Activated naive CD8-positive, alpha-beta T cell treated with anti-CD3 and anti-CD28 coated beads, Interleukin-2, amount 50 U/mL, for 24 hours (primary cell): Measurements from ENCODE around the gene STAT5B.
A peak's percentile ranks its signal among the peaks of the same experiment; 100 is the strongest.
"Not testable (repeated sequence)": the region's sequence is repeated elsewhere in the genome, so short reads cannot be mapped to it uniquely, and the experiment has no call there.

Experiments
- ATAC-seq: fragments of 150-1000 bp; cut with Tn5 transposase; one replicate; pipeline ENCODE4 v1.10.0; 2021
- DNase-seq: peaks from one replicate; pipeline ENCODE4 v3.0.0; 2021
- H3K27ac Mint-ChIP-seq: one replicate; pipeline ENCODE4 v1.8.0; 2021; ENCODE audit warnings: mild to moderate bottlenecking, mixed read lengths
- H3K27me3 Mint-ChIP-seq: one replicate; pipeline ENCODE4 v1.8.0; 2021; ENCODE audit warnings: mixed read lengths
- H3K36me3 Mint-ChIP-seq: one replicate; pipeline ENCODE4 v1.8.0; 2021; ENCODE audit warnings: low read depth, mixed read lengths
- H3K4me1 Mint-ChIP-seq: one replicate; pipeline ENCODE4 v1.8.0; 2021; ENCODE audit warnings: mixed read lengths
- H3K4me3 Mint-ChIP-seq: one replicate; pipeline ENCODE4 v1.8.0; 2021; ENCODE audit warnings: mild to moderate bottlenecking, moderate library complexity, mixed read lengths
- H3K9me3 Mint-ChIP-seq: one replicate; pipeline ENCODE4 v1.8.0; 2021; ENCODE audit warnings: mixed read lengths

Gene STAT5B

GRCh38 chr17:42249681-42250446 lies 26.3 kb downstream of the STAT5B start:
- H3K36me3 Mint-ChIP-seq = peaks cover 3% of the 10 kb centered on the region
- peak overlapping the region; percentile 98 for H3K27ac Mint-ChIP-seq
- H3K27me3 Mint-ChIP-seq = no peaks in the 10 kb centered on the region
- peak overlapping the region; percentile 86 for H3K4me3 Mint-ChIP-seq
- H3K4me1 Mint-ChIP-seq = peaks cover 77% of the 10 kb centered on the region
- H3K9me3 Mint-ChIP-seq = no peaks in the 10 kb centered on the region
- ATAC-seq (peak; percentile 67), DNase-seq (peak; percentile 26)

GRCh38 chr17:42248351-42249179 lies 27.6 kb downstream of the STAT5B start:
- Mint-ChIP-seq H3K27me3 (no peaks in the 10 kb centered on the region), H3K4me3 (peak overlapping the region; percentile 86), H3K9me3 (no peaks in the 10 kb centered on the region), H3K36me3 (peaks cover 5% of the 10 kb centered on the region), H3K27ac (peak overlapping the region; percentile 98), H3K4me1 (peaks cover 76% of the 10 kb centered on the region)
- DNase-seq = peak; percentile 67
- peak; percentile 90 for ATAC-seq

GRCh38 chr17:42247734-42248133 lies 28.5 kb downstream of the STAT5B start:
- H3K9me3 Mint-ChIP-seq = no peaks in the 10 kb centered on the region
- H3K27ac Mint-ChIP-seq = peak overlapping the region; percentile 98
- peak overlapping the region; percentile 86 for H3K4me3 Mint-ChIP-seq
- DNase-seq = no peak
- ATAC-seq = no peak
- H3K27me3 Mint-ChIP-seq = no peaks in the 10 kb centered on the region
- peaks cover 70% of the 10 kb centered on the region for H3K4me1 Mint-ChIP-seq
- H3K36me3 Mint-ChIP-seq = peaks cover 5% of the 10 kb centered on the region

- H3K9me3 Mint-ChIP-seq = no peaks in the 10 kb centered on the region
- ATAC-seq (no peak), DNase-seq (no peak)
- no peaks in the 10 kb centered on the region for H3K27me3 Mint-ChIP-seq
- peak overlapping the region; percentile 30 for H3K4me3 Mint-ChIP-seq
- H3K36me3 Mint-ChIP-seq = peaks cover 5% of the 10 kb centered on the region
- H3K27ac Mint-ChIP-seq = peak overlapping the region; percentile 98
- H3K4me1 Mint-ChIP-seq = peaks cover 64% of the 10 kb centered on the region
Observed at GRCh38 chr17:42246515-42246914, 29.7 kb downstream of the STAT5B start.

DNA sequence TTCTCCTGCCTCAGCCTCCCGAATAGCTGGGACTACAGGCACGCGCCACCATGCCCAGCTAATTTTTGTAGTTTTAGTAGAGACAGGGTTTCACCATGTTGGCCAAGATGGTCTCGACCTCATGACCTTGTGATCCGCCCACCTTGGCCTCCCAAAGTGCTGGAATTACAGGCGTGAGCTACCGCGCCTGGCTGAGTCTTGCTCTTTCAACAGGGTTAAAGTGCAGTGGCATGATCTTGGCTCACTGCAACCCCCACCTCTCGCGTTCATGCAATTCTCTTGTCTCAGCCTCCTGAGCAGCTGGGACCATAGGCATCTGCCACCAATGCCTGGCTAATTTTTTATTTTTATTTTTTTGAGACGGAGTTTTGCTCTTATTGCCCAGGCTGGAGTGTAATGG lies 31.0 kb downstream of the STAT5B start:
- H3K36me3 Mint-ChIP-seq, ATAC-seq, H3K27me3 Mint-ChIP-seq, DNase-seq, H3K9me3 Mint-ChIP-seq, H3K27ac Mint-ChIP-seq, H3K4me3 Mint-ChIP-seq: not testable (repeated sequence)
- peaks cover 58% of the 10 kb centered on the region for H3K4me1 Mint-ChIP-seq

DNA sequence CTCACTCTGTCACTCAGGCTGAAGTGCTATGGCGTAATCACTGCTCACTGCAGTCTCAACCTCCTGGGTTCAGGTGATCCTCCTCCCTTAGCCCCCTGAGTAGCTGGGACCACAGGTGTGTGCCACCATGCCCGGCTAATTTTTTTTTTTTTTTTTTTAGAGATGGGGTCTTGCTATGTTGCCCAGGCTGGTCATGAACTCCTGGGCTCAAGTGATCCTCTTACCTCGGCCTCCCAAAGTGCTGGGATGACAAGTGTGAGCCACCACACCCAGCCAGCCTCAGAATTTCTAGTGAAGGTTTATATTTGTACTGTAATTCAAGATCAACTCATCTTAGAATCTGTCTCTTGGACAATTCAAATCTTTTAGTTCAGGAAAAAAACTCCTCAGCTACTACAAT lies 32.1 kb downstream of the STAT5B start:
- not testable (repeated sequence) for H3K9me3 Mint-ChIP-seq, H3K27me3 Mint-ChIP-seq, H3K27ac Mint-ChIP-seq, ATAC-seq, H3K36me3 Mint-ChIP-seq, H3K4me3 Mint-ChIP-seq, DNase-seq
- H3K4me1 Mint-ChIP-seq = peaks cover 48% of the 10 kb centered on the region

DNA sequence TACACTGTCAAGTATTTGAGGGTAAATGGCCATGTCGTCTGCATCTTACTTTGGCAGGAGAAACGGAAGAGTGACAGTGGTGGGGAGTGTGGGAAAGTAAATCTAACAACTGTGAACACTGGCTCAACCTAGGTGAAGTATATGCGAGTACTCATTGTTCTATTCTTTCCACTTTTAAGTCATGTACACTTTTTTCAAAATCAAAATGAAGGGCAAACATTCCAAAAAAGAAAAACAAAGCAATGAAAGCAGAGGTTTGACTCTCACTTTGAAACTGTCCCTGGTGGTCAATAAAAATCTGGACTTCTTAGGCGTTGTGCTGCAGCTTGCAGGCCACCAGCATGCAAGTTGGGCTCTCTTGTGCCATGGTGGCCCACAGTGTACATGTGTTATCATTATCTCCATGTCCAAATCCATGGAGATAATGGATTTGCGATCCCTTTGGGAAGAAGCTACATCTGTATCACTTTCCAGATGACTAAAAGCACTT lies 32.7 kb downstream of the STAT5B start:
- Mint-ChIP-seq H3K27ac (no peak overlapping the region), H3K9me3 (no peaks in the 10 kb centered on the region), H3K27me3 (no peaks in the 10 kb centered on the region), H3K4me3 (no peak overlapping the region), H3K36me3 (peaks cover 6% of the 10 kb centered on the region), H3K4me1 (peaks cover 42% of the 10 kb centered on the region)
- no peak for DNase-seq
- ATAC-seq = no peak

- Mint-ChIP-seq H3K27ac (no peak overlapping the region), H3K4me1 (peaks cover 26% of the 10 kb centered on the region), H3K9me3 (no peaks in the 10 kb centered on the region), H3K4me3 (no peak overlapping the region), H3K36me3 (peaks cover 4% of the 10 kb centered on the region), H3K27me3 (no peaks in the 10 kb centered on the region)
- DNase-seq = no peak
- no peak for ATAC-seq
Observed at GRCh38 chr17:42241871-42242270, 34.3 kb downstream of the STAT5B start.

DNA sequence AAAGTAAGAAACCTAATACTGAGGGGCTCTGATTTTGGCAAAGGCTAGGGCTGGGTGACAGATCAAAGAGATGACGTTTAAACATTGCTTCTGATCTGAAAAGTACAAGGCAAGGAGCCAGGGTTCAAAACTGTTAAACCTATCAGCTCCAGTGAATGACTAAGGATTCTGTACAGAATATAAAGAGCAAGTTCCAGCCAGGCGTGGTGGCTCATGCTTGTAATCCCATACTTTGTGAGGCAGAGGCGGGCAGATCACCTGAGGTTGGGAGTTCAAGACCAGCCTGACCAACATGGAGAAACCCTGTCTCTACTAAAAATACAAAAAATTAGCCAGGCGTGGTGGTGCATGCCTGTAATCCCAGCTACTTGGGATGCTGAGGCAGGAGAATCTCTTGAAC lies 35.3 kb downstream of the STAT5B start:
- not testable (repeated sequence) for DNase-seq, H3K36me3 Mint-ChIP-seq, H3K27ac Mint-ChIP-seq, ATAC-seq, H3K27me3 Mint-ChIP-seq, H3K4me3 Mint-ChIP-seq, H3K9me3 Mint-ChIP-seq
- H3K4me1 Mint-ChIP-seq = peaks cover 23% of the 10 kb centered on the region

DNA sequence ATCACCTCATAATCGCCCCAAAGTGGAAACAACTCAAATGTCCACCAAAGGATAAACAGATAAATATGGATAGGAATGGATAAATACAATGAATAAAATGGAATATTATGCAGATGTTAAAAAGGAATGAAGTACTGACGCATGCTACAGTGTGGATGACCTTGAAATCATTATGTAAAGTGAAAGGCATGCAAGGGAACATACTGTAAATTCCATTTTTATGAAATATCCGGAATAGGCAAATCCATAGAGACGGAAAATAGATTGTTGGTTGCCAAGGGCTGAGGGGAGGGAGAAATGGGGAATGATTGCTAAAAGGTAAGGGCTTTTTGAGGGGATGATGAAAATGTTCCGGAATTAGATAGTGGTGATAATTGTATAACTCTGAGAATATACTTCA lies 36.0 kb downstream of the STAT5B start:
- DNase-seq = no peak
- no peak for ATAC-seq
- Mint-ChIP-seq H3K4me3 (no peak overlapping the region), H3K36me3 (peaks cover 4% of the 10 kb centered on the region), H3K9me3 (no peaks in the 10 kb centered on the region), H3K4me1 (peaks cover 21% of the 10 kb centered on the region), H3K27ac (no peak overlapping the region), H3K27me3 (no peaks in the 10 kb centered on the region)

- not testable (repeated sequence) for ATAC-seq, H3K27ac Mint-ChIP-seq, H3K36me3 Mint-ChIP-seq, DNase-seq, H3K27me3 Mint-ChIP-seq, H3K4me3 Mint-ChIP-seq, H3K9me3 Mint-ChIP-seq
- peaks cover 21% of the 10 kb centered on the region for H3K4me1 Mint-ChIP-seq
Observed at GRCh38 chr17:42239576-42239975, 36.6 kb downstream of the STAT5B start.

- no peaks in the 10 kb centered on the region for H3K9me3 Mint-ChIP-seq
- no peak overlapping the region for H3K27ac Mint-ChIP-seq
- no peaks in the 10 kb centered on the region for H3K27me3 Mint-ChIP-seq
- no peak for DNase-seq
- ATAC-seq = no peak
- H3K4me1 Mint-ChIP-seq = peaks cover 15% of the 10 kb centered on the region
- H3K4me3 Mint-ChIP-seq = no peak overlapping the region
- H3K36me3 Mint-ChIP-seq = peaks cover 3% of the 10 kb centered on the region
Observed at GRCh38 chr17:42236760-42237159, 39.4 kb downstream of the STAT5B start.

DNA sequence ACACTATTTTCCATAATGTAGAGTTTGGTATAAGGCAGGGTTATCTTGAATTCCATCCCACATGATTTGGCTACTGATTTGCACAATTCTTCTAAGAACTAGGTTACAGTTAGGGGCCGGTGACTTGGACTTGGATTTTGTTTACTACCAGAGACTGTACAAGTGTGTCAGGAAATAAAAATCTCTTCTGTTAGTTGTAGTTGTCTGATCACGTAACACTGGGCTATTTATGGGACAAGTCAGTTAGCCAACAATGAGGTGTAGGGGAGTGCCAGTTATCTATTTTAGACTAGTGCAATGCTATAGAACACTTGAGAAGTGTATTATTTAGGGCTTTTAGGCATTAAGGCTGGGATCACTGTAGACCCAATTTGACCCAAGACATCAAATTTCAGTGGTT lies 42.2 kb downstream of the STAT5B start:
- Mint-ChIP-seq H3K4me1 (peaks cover 15% of the 10 kb centered on the region), H3K4me3 (no peak overlapping the region), H3K36me3 (no peaks in the 10 kb centered on the region), H3K27ac (no peak overlapping the region), H3K9me3 (no peaks in the 10 kb centered on the region), H3K27me3 (no peaks in the 10 kb centered on the region)
- no peak for DNase-seq
- ATAC-seq = no peak

DNA sequence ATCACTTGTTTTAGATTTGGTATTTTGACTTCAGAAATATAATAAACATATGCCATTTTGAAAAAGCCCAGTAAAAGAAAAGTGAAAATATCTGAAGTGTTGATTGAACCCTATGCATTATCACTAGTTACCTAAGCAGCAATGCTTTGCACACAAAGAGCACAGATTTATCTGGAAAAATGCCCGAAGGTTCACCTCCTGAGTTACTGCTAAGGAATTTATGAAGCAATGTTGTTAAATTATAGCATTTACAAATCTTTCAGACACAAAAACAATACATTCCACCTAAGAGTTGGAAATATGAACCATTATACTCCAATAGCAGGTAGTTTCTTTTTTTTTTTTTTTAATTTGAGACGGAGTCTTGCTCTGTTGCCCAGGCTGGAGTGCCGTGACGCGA lies 43.0 kb downstream of the STAT5B start:
- H3K36me3 Mint-ChIP-seq = no peaks in the 10 kb centered on the region

DNA sequence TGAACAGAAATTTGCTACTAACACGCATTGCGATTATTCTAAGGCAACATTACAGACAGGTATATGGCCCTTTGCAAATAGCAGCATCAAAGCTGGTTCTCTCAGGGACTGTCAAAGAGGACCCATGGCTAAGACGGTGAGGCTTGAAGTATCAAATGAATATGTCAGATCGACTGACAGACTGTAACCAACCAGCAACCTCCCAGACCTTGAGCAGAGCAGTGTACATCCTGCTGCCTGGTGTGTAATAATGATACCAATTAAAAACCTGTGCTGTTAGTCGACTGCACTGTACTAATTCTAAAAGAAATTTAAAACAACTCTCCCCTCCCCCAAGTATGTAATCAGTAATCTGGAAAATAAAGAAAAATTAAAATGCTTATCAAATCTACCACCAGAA lies 46.0 kb downstream of the STAT5B start:
- ATAC-seq = peak; percentile 63
- peak overlapping the region; percentile 35 for H3K27ac Mint-ChIP-seq
- H3K4me1 Mint-ChIP-seq = peaks cover 21% of the 10 kb centered on the region
- H3K27me3 Mint-ChIP-seq = no peaks in the 10 kb centered on the region
- H3K9me3 Mint-ChIP-seq = no peaks in the 10 kb centered on the region
- peaks cover 10% of the 10 kb centered on the region for H3K36me3 Mint-ChIP-seq
- no peak for DNase-seq
- no peak overlapping the region for H3K4me3 Mint-ChIP-seq

More for the DNA sequence above, 43.0 kb downstream of the STAT5B start:
- peaks cover 19% of the 10 kb centered on the region for H3K4me1 Mint-ChIP-seq
- H3K9me3 Mint-ChIP-seq = no peaks in the 10 kb centered on the region
- ATAC-seq (no peak), DNase-seq (no peak)
- no peak overlapping the region for H3K4me3 Mint-ChIP-seq
- no peaks in the 10 kb centered on the region for H3K27me3 Mint-ChIP-seq
- no peak overlapping the region for H3K27ac Mint-ChIP-seq
